KBM-7 (cell line): ENCODE measurements around the gene RAB11FIP5.

Source experiments
- DNase-seq: peaks from one replicate; pipeline ENCODE4 v3.0.0-alpha.2; 2015
- in situ Hi-C: fragments of 300-500 bp; cut with MboI; formaldehyde crosslinking; loops from 2 replicates; pipeline ENCODE4 v1.14.3; 2020; ENCODE audit warnings: low sequenced_read_pairs, low pct_unique_long_range_greater_than_20kb, mixed read lengths

Gene RAB11FIP5

DNA sequence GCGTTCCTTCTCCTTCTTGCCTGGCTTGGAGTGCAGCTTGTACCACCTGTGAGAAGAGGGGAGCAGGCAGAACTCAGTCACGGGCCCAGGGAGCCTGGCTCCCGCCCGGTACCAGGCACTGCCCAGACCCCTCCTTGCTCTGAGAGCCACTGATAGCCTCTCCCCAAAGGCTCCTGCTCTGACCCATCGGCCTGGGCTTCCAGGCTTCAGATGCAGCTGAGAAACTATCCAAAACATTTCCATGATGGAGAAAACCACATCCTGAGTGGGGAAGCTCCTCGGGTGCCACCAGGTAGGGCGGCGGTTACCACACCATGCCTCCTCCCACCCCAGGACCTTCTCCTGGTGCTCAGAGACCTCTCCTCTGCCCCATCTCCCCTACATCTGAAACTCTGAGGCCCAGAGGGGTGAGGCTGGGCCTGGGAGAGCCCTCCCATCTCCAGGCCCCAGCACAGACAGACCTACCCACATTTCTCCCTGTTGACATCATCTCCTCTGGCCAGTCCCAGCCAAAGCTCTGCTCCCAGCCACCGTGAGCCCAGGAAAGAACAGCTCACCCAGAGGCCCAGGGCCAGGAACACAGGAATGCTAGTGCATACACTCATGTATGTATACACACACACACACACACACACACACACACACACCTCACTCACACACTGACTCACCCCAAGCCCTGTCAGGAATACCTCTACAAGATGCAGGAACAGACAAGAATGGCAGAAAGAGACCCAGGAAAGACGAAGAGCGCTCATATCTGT is 23.3 kb downstream of the RAB11FIP5 start:
- in situ Hi-C loops, result no loop called here
- DNase-seq, result no peak

- no peak for DNase-seq
- in situ Hi-C loops, result no loop called here
These were observed 24.0 kb downstream of the RAB11FIP5 start for GRCh38 chr2:73088703-73089102.

GRCh38 chr2:73088211-73088610 is 24.5 kb downstream of the RAB11FIP5 start:
- in situ Hi-C loops, result no loop called here
- no peak for DNase-seq

- in situ Hi-C loops, result no loop called here
- DNase-seq, result no peak
These were observed 25.4 kb downstream of the RAB11FIP5 start for GRCh38 chr2:73087311-73087710.

GRCh38 chr2:73085691-73086090 is 27.1 kb downstream of the RAB11FIP5 start:
- peak; percentile 80 for DNase-seq
- in situ Hi-C loops, result no loop called here

DNA sequence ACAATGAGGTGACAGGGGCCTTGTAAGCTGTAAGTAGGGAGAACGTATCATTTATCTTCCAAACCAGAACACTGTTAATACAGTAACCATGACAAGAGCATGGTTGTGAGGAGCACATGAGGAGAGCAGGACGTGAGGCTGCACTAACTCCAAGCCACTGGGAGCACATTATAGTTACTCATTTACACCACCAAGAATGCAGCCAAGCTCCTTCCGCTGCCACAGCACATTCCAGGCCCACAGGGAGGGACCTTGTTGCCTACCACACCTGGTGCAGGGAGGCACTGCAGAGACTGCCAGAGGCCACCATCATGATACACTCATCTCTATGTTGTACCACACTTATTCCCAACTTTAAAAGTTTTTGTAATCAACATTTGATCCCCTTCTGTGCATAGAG is 27.8 kb downstream of the RAB11FIP5 start:
- no peak for DNase-seq
- in situ Hi-C loops, result no loop called here

- in situ Hi-C loops, result no loop called here
- no peak for DNase-seq
These were observed 28.6 kb downstream of the RAB11FIP5 start for GRCh38 chr2:73083886-73084800.

DNA sequence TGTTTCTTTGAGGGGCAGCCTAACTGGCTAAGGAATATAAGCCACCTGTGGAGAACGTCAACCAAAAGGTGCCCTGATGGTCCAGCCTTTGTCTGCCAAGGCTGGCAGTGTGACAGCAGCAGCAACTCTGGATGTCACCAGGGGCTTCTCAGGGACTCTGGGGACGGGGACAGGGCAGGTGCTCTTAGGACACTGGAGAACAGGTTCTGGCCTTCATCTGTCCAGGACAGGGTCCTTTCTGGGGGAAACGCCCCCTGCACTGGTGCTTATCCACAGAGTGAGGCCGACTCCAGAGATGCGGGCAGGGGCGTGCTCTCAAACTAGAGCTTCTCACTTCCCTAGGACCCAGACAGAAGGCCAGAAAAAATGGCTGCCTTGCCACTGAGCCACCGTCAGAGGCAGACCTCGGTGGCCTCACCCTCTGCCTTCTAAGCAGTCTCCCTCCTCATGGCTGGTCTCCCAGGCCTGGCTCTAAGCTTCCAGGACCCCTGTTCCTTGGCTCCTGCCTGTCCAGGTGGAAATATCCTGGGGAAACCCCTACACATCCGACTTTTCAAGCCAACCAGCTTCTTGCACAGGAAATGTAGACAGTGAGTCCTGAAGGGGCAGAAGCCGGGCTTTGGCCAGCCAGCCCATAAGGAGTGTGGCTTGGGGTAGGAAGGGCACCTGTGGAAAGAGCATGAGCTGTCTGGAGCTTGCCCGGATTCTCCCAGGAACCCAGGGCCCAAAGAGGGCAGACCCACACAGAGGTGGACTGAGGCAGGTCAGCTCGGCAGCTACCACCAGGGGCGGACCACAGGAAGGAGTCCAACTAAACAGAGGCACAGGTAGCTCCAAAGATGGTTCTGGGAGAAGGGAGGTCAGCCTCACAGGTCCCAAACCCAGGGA is 30.0 kb downstream of the RAB11FIP5 start:
- DNase-seq, result no peak
- in situ Hi-C loops, result no loop called here

DNA sequence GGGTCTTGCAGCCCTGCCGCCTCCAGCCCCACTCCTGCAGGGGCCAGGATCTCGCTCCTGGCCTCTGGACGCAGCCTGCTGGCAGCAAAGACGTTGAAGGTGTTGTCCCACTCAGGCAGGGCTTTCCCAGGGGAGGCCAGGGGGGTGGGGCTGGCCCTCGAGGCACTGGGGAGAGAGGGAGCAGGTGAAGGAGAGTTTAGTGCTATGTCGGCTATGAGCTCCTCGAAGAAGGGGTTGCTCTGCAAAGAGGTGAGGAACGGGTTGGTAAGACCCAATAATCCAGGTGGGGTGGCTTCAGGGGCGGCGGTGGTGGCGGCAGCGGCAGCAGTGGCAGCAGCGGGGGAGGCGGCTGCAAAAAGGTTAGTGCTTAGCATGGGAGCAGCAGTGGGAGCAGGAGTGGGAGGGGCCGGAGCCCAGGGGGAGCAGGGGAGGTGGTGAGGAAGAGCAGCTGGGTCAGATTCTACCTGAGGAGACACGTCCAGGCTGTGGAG is 31.5 kb downstream of the RAB11FIP5 start:
- no peak for DNase-seq
- in situ Hi-C loops, result no loop called here

GRCh38 chr2:73080321-73081131 is 32.2 kb downstream of the RAB11FIP5 start:
- in situ Hi-C loops, result no loop called here
- no peak for DNase-seq

DNA sequence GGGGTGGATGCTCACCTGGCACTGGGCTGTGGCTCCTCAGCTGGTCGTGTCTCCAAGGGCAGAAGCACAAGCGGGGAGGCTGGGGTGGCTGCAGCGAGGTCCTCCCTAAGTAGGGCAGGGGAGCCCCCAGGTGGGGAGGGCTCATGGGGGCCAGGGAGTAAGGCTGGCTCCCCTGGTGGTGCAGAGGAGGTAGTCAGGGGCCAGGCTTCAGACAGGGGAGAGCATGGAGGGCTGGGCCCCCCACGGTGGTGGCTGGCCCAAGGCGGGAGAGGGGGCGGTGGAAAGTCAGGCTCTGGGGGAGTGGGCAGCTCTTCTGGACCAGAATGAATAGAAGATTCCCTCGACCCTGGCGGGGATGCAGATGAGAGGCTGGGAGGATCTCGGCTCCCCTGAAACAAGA is 33.1 kb downstream of the RAB11FIP5 start:
- no peak for DNase-seq
- in situ Hi-C loops, result no loop called here

GRCh38 chr2:73078457-73079411 is 34.0 kb downstream of the RAB11FIP5 start:
- DNase-seq, result no peak
- in situ Hi-C loops, result no loop called here

GRCh38 chr2:73077424-73077795 is 35.3 kb downstream of the RAB11FIP5 start:
- no peak for DNase-seq
- in situ Hi-C loops, result no loop called here

- DNase-seq, result no peak
- in situ Hi-C loops, result no loop called here
These were observed 35.9 kb downstream of the RAB11FIP5 start for GRCh38 chr2:73076701-73077423.

DNA sequence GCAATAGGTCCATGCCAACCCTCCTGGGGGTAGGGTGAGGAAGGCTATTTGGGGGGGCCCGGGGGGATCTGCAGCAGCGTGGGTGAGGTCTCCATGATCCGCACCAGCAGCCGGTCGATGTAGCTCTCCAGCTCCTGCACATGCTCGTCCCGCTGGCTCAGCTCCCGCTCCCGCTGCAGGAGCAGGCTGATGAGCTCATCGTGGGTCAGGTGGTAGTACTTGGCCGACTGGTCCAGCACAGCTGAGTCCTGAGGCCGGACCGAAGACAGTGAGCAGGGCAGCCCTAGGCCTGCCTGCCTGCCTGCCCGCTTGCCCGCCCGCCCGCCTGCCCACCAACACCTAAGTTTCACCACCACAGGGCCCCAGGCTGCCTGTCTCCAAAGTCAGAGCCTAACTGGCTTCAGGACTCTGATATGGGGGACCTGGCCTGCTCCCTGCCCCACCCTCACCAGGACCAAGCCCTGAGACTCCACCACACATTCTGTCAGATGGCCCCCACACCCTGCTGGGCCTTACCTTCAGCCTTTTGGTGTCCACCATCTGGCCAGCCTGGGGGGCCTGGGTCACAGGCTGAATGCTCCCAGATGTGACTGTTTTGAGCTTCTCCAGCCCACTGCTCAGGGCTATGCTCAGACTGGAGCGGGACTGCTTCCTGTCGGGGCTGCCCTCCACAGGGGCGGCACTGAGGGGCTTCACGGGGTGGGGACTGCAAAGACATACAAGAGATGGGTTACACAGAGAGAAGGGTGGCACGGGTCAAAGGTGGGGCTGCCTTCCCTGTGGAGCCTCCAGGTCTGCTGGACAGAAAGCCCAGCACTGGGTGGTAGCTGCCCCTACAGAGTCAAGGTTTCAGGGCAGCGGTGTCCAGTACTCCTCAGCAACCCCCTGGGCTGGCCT is 37.0 kb downstream of the RAB11FIP5 start:
- DNase-seq, result no peak
- in situ Hi-C loops, result no loop called here
